ENCODE results near the gene ZWILCH. TPM values are rescaled to one million over a fixed set of nuclear protein-coding genes. Genes with fewer than 3 reads are reported as not detected.
"Not testable (repeated sequence)": the region's sequence is repeated elsewhere in the genome, so short reads cannot be mapped to it uniquely, and the experiment has no call there.

ZWILCH gene
- total and polyA plus RNA-seq, 4 donors: 3.2 to 9.9 (median 6.1) TPM

DNA sequence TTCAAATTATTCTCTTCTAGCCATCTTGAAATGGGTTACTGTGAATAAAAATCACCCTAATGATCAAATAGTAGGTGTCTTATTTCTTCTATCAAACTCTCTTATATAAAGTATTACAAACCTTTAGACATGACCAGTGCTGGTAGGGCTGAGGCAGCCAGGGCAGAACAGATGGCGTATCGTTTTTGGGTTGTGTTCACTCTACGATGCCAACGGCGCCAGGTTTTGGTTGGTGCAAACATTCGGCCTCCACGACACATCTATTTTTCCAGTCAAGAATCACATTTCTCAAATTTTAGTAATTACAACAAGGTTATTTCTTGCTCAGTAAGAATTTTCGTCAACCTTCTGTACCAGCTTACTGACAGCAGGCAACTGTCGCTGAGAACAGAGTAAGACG lies 2.6 kb upstream of the ZWILCH start:
- Histone ChIP-seq H3K36me3 (ENCODE audit: control insufficient read depth in 4 of 4, insufficient read depth in 4 of 4, low read length in 4 of 4) (peaks cover 22 to 45% (median 29%) of the 10 kb centered on the region in 4 donors), H3K27me3 (ENCODE audit: control insufficient read depth in 3 of 3, insufficient read depth in 3 of 3, low read length in 2 of 3) (no peaks in the 10 kb centered on the region), H3K4me1 (ENCODE audit: control insufficient read depth in 5 of 5, insufficient read depth in 5 of 5, low read length in 5 of 5) (peaks cover 0 to 32% (median 8%) of the 10 kb centered on the region in 5 donors), H3K9me3 (ENCODE audit: control insufficient read depth in 4 of 4, insufficient read depth in 3 of 4, low read length in 3 of 4) (no peaks in the 10 kb centered on the region), H3K4me3 (no peak overlapping the region), H3K27ac (ENCODE audit: low read depth in 1 of 2, low read length in 1 of 2) (no peak overlapping the region), H3K9ac (ENCODE audit: insufficient read depth in 1 of 2, low read length in 2 of 2) (no peak overlapping the region)
- DNase-seq (no peak), ATAC-seq (ENCODE audit: insufficient read depth, low FRiP score) (no peak)
- TF ChIP-seq, protein P1, sequence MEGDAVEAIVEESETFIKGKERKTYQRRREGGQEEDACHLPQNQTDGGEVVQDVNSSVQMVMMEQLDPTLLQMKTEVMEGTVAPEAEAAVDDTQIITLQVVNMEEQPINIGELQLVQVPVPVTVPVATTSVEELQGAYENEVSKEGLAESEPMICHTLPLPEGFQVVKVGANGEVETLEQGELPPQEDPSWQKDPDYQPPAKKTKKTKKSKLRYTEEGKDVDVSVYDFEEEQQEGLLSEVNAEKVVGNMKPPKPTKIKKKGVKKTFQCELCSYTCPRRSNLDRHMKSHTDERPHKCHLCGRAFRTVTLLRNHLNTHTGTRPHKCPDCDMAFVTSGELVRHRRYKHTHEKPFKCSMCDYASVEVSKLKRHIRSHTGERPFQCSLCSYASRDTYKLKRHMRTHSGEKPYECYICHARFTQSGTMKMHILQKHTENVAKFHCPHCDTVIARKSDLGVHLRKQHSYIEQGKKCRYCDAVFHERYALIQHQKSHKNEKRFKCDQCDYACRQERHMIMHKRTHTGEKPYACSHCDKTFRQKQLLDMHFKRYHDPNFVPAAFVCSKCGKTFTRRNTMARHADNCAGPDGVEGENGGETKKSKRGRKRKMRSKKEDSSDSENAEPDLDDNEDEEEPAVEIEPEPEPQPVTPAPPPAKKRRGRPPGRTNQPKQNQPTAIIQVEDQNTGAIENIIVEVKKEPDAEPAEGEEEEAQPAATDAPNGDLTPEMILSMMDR (IDR thresholded peaks at IDR 0.05; ENCODE audit: control extremely low read depth, extremely low read depth): no peak
- WGBS, 2 donors: 79 to 87% methylated on average over 10 of the region's 10 CpGs

DNA sequence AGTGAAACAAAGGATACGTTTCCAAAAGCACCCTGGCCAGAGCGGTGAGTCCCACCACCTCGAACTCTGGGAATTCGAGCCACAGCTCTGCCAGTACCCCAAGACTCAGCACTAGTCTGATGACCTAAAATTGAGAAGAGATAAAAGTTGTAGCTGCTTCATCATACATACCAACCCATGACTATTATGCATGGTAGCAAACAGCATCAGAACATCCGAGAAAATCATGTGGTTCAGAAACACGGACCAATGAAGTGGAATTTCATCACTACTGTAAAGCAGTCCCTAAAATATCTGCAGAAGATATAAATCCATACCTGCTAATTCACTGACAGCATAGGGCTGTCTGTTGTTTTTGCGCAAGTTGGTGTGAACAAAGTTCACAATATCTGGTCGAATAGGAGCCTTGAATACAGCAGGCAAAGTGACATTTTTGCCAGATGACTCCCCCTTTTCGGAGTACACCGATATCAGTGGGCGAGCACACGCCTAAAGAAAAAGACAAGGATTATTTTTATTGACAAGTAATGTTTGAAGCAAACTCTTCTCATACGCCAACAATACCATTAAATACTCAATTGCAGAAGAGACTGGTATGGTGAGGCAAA lies 2.0 kb upstream of the ZWILCH start:
- not testable (repeated sequence) for DNase-seq; H3K27ac ChIP-seq (ENCODE audit: low read depth in 1 of 2, low read length in 1 of 2); H3K4me3 ChIP-seq; H3K27me3 ChIP-seq (ENCODE audit: control insufficient read depth in 3 of 3, insufficient read depth in 3 of 3, low read length in 2 of 3); H3K9me3 ChIP-seq (ENCODE audit: control insufficient read depth in 4 of 4, insufficient read depth in 3 of 4, low read length in 3 of 4); ATAC-seq (ENCODE audit: insufficient read depth, low FRiP score)
- Histone ChIP-seq H3K9ac (ENCODE audit: insufficient read depth in 1 of 2, low read length in 2 of 2) (peak overlapping the region in 1 of 2 donors; percentile 92), H3K4me1 (ENCODE audit: control insufficient read depth in 5 of 5, insufficient read depth in 5 of 5, low read length in 5 of 5) (peaks cover 0 to 28% (median 8%) of the 10 kb centered on the region in 5 donors), H3K36me3 (ENCODE audit: control insufficient read depth in 4 of 4, insufficient read depth in 4 of 4, low read length in 4 of 4) (peaks cover 20 to 42% (median 28%) of the 10 kb centered on the region in 4 donors)
- WGBS, 2 donors: 59 to 69% methylated on average over 13 of the region's 13 CpGs

DNA sequence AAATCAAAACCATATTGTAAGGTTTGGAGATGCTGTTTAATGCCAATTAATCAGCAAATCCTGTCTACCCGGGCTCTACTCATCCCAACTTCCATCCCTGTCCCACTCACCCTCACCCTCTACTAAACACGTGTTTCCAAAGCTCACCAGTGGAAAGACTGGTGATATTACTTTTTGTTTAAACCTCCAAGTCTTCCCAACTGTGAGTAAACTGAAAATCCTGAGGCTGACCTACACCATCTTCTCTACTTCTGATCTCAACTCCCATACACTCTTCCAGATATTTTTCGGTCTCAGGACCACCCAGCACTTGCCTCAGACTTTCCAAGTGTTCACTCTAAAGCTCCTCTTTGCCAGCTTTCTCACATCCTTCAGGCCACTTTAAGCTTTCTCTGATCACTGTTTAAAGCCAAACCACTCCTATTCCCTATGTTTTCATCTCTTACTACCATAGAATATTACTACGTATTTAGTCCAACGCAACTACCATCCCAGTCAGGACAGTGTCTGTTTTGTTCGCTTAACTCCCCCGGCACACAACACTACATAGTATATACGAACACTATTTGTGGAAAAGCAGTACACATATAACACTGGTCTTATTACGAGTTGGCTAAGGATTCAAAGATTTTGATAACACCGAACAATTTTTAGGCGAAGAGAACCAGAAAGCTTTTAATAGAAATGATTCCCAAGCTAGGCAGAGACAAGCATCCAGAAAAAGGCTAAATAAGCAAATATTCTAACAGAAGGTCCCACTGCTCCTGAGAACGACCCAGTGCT lies 1.2 kb upstream of the ZWILCH start:
- TF ChIP-seq, protein P1 (IDR thresholded peaks at IDR 0.05; ENCODE audit: control extremely low read depth, extremely low read depth): no peak
- DNase-seq: peak in 2 of 3 donors; percentile 6 to 10
- Histone ChIP-seq H3K27ac (ENCODE audit: low read depth in 1 of 2, low read length in 1 of 2) (peak overlapping the region; percentile 71 to 97), H3K27me3 (ENCODE audit: control insufficient read depth in 3 of 3, insufficient read depth in 3 of 3, low read length in 2 of 3) (no peaks in the 10 kb centered on the region), H3K9ac (ENCODE audit: insufficient read depth in 1 of 2, low read length in 2 of 2) (peak overlapping the region; percentile 92 to 94), H3K4me3 (peak overlapping the region; percentile 89), H3K4me1 (ENCODE audit: control insufficient read depth in 5 of 5, insufficient read depth in 5 of 5, low read length in 5 of 5) (peaks cover 0 to 25% (median 8%) of the 10 kb centered on the region in 5 donors), H3K9me3 (ENCODE audit: control insufficient read depth in 4 of 4, insufficient read depth in 3 of 4, low read length in 3 of 4) (no peaks in the 10 kb centered on the region), H3K36me3 (ENCODE audit: control insufficient read depth in 4 of 4, insufficient read depth in 4 of 4, low read length in 4 of 4) (peaks cover 12 to 35% (median 23%) of the 10 kb centered on the region in 4 donors)
- no peak for ATAC-seq (ENCODE audit: insufficient read depth, low FRiP score)
- 0 to 1% methylated on average over 12 of the region's 12 CpGs for WGBS, 2 donors

DNA sequence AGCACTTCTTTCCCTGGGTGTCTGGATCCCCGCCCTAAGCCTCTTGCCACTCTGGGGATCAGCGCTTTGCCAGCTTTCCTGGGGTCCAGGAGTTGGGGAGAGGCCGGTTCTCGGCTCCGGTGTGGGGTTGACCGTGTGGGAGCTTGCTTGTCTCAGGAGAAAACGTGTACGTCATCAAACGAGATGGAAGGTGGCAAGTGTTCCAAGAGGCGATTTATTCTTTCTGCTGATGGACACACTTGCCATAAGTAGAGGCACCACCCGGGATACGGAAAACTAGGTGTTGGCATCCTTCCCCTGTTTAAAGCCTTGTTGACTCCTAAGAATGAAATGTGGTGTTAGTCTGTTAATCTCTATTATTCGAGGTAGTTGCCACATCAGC lies 295 bp downstream of the ZWILCH start:
- no peak for ATAC-seq (ENCODE audit: insufficient read depth, low FRiP score)
- peaks cover 0 to 25% (median 8%) of the 10 kb centered on the region in 5 donors for H3K4me1 ChIP-seq (ENCODE audit: control insufficient read depth in 5 of 5, insufficient read depth in 5 of 5, low read length in 5 of 5)
- H3K36me3 ChIP-seq (ENCODE audit: control insufficient read depth in 4 of 4, insufficient read depth in 4 of 4, low read length in 4 of 4): peaks cover 10 to 30% (median 14%) of the 10 kb centered on the region in 4 donors
- H3K4me3 ChIP-seq: peak overlapping the region; percentile 63
- TF ChIP-seq, protein P1 (IDR thresholded peaks at IDR 0.05; ENCODE audit: control extremely low read depth, extremely low read depth): no peak
- peak overlapping the region; percentile 92 to 94 for H3K9ac ChIP-seq (ENCODE audit: insufficient read depth in 1 of 2, low read length in 2 of 2)
- 0% methylated on average over 13 of the region's 13 CpGs for WGBS, 2 donors
- no peak for DNase-seq
- H3K27ac ChIP-seq (ENCODE audit: low read depth in 1 of 2, low read length in 1 of 2): peak overlapping the region; percentile 71 to 97
- no peaks in the 10 kb centered on the region for H3K27me3 ChIP-seq (ENCODE audit: control insufficient read depth in 3 of 3, insufficient read depth in 3 of 3, low read length in 2 of 3)
- H3K9me3 ChIP-seq (ENCODE audit: control insufficient read depth in 4 of 4, insufficient read depth in 3 of 4, low read length in 3 of 4): no peaks in the 10 kb centered on the region
